Prostate gland (tissue), 2 donors: ENCODE data around the gene BCL11B.

Source experiments
- POLR2A ChIP-seq: fragments of 450-650 bp; IDR thresholded peaks from one replicate; pipeline ENCODE4 v1.6.1; 2016; ENCODE audit warnings: antibody characterized with exemption, mild to moderate bottlenecking
- POLR2AphosphoS5 ChIP-seq: sonication (generic); formaldehyde crosslinking; IDR thresholded peaks from one replicate; pipeline ENCODE4 v1.6.1; 2017; ENCODE audit warnings: antibody characterized with exemption
- TF ChIP-seq, protein P1 (sequence below), 4 experiments: fragments of 200-600 bp in 2 of 4; fragments of 450-650 bp in 2 of 4; sonication (generic) in 2 of 4; IDR thresholded peaks; 1 replicate in 3 of 4; 2 replicates in 1 of 4; pipeline ENCODE4 v1.5.1; 2016 to 2019; ENCODE audit warnings: antibody characterized with exemption in 4 of 4, mild to moderate bottlenecking in 2 of 4, moderate library complexity in 2 of 4

DNA sequence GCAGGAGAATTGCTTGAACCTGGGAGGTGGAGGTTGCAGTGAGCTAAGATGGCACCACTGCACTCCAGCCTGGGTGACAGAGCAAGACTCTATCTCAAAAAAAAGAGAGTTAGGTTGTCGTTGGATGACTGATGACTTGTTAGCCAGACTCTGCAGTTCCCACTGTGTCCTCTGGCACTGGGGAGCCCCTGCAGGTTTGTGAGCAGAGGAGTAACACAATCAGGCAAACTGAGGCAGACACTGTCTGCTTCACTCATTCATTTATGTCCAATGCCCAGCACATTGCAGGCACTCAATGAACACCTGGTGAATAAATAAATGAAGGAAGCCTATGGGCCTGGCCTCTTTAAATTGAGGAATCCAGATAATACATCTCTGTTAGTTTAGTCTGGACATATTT, 41.2 kb upstream of the BCL11B start:
- no peak for TF ChIP-seq POLR2AphosphoS5
- TF ChIP-seq, protein P1, sequence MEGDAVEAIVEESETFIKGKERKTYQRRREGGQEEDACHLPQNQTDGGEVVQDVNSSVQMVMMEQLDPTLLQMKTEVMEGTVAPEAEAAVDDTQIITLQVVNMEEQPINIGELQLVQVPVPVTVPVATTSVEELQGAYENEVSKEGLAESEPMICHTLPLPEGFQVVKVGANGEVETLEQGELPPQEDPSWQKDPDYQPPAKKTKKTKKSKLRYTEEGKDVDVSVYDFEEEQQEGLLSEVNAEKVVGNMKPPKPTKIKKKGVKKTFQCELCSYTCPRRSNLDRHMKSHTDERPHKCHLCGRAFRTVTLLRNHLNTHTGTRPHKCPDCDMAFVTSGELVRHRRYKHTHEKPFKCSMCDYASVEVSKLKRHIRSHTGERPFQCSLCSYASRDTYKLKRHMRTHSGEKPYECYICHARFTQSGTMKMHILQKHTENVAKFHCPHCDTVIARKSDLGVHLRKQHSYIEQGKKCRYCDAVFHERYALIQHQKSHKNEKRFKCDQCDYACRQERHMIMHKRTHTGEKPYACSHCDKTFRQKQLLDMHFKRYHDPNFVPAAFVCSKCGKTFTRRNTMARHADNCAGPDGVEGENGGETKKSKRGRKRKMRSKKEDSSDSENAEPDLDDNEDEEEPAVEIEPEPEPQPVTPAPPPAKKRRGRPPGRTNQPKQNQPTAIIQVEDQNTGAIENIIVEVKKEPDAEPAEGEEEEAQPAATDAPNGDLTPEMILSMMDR (IDR thresholded peaks at IDR 0.05), result no peak
- no peak for TF ChIP-seq POLR2A
